Tibial artery (tissue), 4 donors: Measurements from ENCODE around the gene CEP41.
"Not testable (repeated sequence)": the region's sequence is repeated elsewhere in the genome, so short reads cannot be mapped to it uniquely, and the experiment has no call there.

Experiments
- DNase-seq, 2 donors: peaks; one replicate each; pipeline ENCODE4 v3.0.0-alpha.2; 2019
- H3K27ac ChIP-seq, 2 donors: fragments of 200-600 bp; sonication (generic) in 1 of 2; 1 replicate in 1 of 2; 2 replicates in 1 of 2; pipeline ENCODE4 v1.5.1; 2018 to 2019; ENCODE audit warnings: mild to moderate bottlenecking in 1 of 2
- H3K27me3 ChIP-seq, 2 donors: fragments of 200-600 bp; sonication (generic) in 1 of 2; one replicate each; pipeline versions ENCODE4 v1.5.1 to v1.6.0; 2016 to 2019
- H3K36me3 ChIP-seq, 3 donors: fragments of 200-600 bp; sonication (generic) in 2 of 3; one replicate each; pipeline ENCODE4 v1.5.1; 2016 to 2019; ENCODE audit warnings: mild to moderate bottlenecking in 2 of 3
- H3K4me1 ChIP-seq, 4 donors: fragments of 200-600 bp; sonication (generic) in 2 of 4; 1 replicate in 3 of 4; 2 replicates in 1 of 4; pipeline ENCODE4 v1.5.1; 2016 to 2019
- H3K4me3 ChIP-seq, 2 donors: fragments of 200-600 bp; sonication (generic) in 1 of 2; 1 replicate in 1 of 2; 2 replicates in 1 of 2; pipeline ENCODE4 v1.5.1; 2018 to 2019; ENCODE audit warnings: mild to moderate bottlenecking in 2 of 2
- H3K9me3 ChIP-seq, 3 donors: fragments of 200-600 bp; sonication (generic) in 1 of 3; one replicate each; pipeline ENCODE4 v1.5.1; 2016 to 2019
- intact Hi-C: fragments of 100-400 bp; cut with DNase I; formaldehyde crosslinking; loops from one replicate; pipeline ENCODE4 v1.15.0; 2023; ENCODE audit warnings: low total_unique reads
- TF ChIP-seq, protein P1 (sequence below), 2 experiments: fragments of 200-600 bp in 1 of 2; fragments of 450-650 bp in 1 of 2; IDR thresholded peaks; one replicate each; pipeline ENCODE4 v1.5.1; 2017 to 2019; ENCODE audit warnings: antibody characterized with exemption in 2 of 2, mild to moderate bottlenecking in 1 of 2, moderate library complexity in 1 of 2

Gene CEP41

DNA sequence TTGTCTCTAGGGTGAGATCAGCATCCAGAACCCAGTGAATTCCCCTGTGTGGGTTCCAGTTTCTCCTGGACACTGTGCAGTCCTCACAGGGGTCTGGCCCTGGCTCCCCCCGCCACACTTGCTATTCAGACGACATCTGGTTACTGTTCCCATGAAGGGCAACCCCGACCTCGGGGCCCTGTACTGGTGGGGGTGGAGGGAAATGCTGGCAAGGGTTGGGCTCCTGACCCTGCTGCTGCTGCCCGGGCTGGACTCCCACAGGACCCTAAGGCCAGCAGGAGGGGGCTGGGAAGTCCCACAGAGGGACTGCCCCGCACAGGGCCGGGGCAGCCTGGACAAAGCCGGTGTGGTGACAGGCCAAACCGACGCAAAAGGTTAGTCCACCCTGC lies 61.3 kb downstream of the CEP41 start:
- no peaks in the 10 kb centered on the region for H3K36me3 ChIP-seq
- TF ChIP-seq, protein P1, sequence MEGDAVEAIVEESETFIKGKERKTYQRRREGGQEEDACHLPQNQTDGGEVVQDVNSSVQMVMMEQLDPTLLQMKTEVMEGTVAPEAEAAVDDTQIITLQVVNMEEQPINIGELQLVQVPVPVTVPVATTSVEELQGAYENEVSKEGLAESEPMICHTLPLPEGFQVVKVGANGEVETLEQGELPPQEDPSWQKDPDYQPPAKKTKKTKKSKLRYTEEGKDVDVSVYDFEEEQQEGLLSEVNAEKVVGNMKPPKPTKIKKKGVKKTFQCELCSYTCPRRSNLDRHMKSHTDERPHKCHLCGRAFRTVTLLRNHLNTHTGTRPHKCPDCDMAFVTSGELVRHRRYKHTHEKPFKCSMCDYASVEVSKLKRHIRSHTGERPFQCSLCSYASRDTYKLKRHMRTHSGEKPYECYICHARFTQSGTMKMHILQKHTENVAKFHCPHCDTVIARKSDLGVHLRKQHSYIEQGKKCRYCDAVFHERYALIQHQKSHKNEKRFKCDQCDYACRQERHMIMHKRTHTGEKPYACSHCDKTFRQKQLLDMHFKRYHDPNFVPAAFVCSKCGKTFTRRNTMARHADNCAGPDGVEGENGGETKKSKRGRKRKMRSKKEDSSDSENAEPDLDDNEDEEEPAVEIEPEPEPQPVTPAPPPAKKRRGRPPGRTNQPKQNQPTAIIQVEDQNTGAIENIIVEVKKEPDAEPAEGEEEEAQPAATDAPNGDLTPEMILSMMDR (IDR thresholded peaks at IDR 0.05) = no peak
- H3K4me3 ChIP-seq = no peak overlapping the region
- DNase-seq = no peak
- intact Hi-C loops = no loop called here
- H3K9me3 ChIP-seq = no peaks in the 10 kb centered on the region
- peaks cover 0 to 24% (median 19%) of the 10 kb centered on the region in 4 donors for H3K4me1 ChIP-seq
- no peaks in the 10 kb centered on the region for H3K27me3 ChIP-seq
- peak overlapping the region; percentile 58 to 61 for H3K27ac ChIP-seq

GRCh38 chr7:130379019-130379418 lies 61.8 kb downstream of the CEP41 start:
- TF ChIP-seq, protein P1 (IDR thresholded peaks at IDR 0.05) = no peak
- Histone ChIP-seq H3K9me3 (no peaks in the 10 kb centered on the region), H3K36me3 (no peaks in the 10 kb centered on the region), H3K4me1 (peaks cover 0 to 29% (median 24%) of the 10 kb centered on the region in 4 donors), H3K27me3 (no peaks in the 10 kb centered on the region), H3K4me3 (no peak overlapping the region), H3K27ac (peak overlapping the region in 1 of 2 donors; percentile 58)
- no peak for DNase-seq
- intact Hi-C loops = no loop called here

DNA sequence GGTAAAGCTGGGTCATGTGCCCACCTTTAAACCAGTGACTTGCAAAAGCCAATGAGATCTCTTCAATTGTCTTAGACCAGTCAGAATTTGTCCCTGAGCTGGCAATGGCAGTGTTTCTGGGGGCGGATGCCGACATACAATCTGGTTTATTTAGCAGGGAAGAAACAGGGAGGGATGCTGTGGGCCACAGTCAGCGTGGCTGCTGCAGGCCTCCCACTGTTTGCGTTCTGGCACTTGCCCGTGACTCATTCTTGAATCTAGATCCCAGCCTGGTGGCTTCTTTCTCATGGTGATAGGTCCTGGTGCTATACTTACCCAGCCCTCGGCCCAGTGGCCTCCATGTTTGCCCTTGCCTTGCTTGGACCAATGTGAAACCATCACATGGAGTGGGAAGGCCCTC lies 63.6 kb downstream of the CEP41 start:
- H3K27me3 ChIP-seq = no peaks in the 10 kb centered on the region
- TF ChIP-seq, protein P1 (IDR thresholded peaks at IDR 0.05) = no peak
- peaks cover 0 to 48% (median 41%) of the 10 kb centered on the region in 4 donors for H3K4me1 ChIP-seq
- intact Hi-C loops = no loop called here
- no peaks in the 10 kb centered on the region for H3K9me3 ChIP-seq
- no peak overlapping the region for H3K4me3 ChIP-seq
- no peak overlapping the region for H3K27ac ChIP-seq
- no peaks in the 10 kb centered on the region for H3K36me3 ChIP-seq
- DNase-seq = no peak

- DNase-seq, intact Hi-C loops, H3K36me3 ChIP-seq, H3K27me3 ChIP-seq, H3K9me3 ChIP-seq, H3K4me3 ChIP-seq: not testable (repeated sequence)
- H3K27ac ChIP-seq = peak overlapping the region; percentile 92 to 94
- peaks cover 0 to 55% (median 46%) of the 10 kb centered on the region in 4 donors for H3K4me1 ChIP-seq
Observed at GRCh38 chr7:130376461-130376860, 64.4 kb downstream of the CEP41 start.

GRCh38 chr7:130374507-130374906 lies 66.3 kb downstream of the CEP41 start:
- DNase-seq = no peak
- no peaks in the 10 kb centered on the region for H3K27me3 ChIP-seq
- intact Hi-C loops = no loop called here
- H3K36me3 ChIP-seq = no peaks in the 10 kb centered on the region
- peaks cover 6 to 63% (median 51%) of the 10 kb centered on the region in 4 donors for H3K4me1 ChIP-seq
- no peak overlapping the region for H3K4me3 ChIP-seq
- peak overlapping the region; percentile 92 to 94 for H3K27ac ChIP-seq
- TF ChIP-seq, protein P1 (IDR thresholded peaks at IDR 0.05) = no peak
- H3K9me3 ChIP-seq = no peaks in the 10 kb centered on the region

GRCh38 chr7:130372402-130373165 lies 68.2 kb downstream of the CEP41 start:
- peaks cover 6 to 68% (median 59%) of the 10 kb centered on the region in 4 donors for H3K4me1 ChIP-seq
- H3K9me3 ChIP-seq = no peaks in the 10 kb centered on the region
- TF ChIP-seq, protein P1 (IDR thresholded peaks at IDR 0.05) = no peak
- H3K27me3 ChIP-seq = no peaks in the 10 kb centered on the region
- DNase-seq = peak in 1 of 2 donors; percentile 45
- peak overlapping the region; percentile 92 to 94 for H3K27ac ChIP-seq
- no peak overlapping the region for H3K4me3 ChIP-seq
- H3K36me3 ChIP-seq = no peaks in the 10 kb centered on the region
- intact Hi-C loops = no loop called here
